Sigmoid colon (tissue), 4 donors: ENCODE measurements around the gene ZZZ3.

Source experiments
- POLR2A ChIP-seq, 2 donors: fragments of 450-650 bp; IDR thresholded peaks; one replicate each; pipeline ENCODE4 v1.6.1; 2016; ENCODE audit warnings: antibody characterized with exemption in 2 of 2, mild to moderate bottlenecking in 2 of 2, moderate library complexity in 2 of 2
- POLR2AphosphoS5 ChIP-seq, 4 donors: sonication (generic); formaldehyde crosslinking; IDR thresholded peaks; one replicate each; pipeline ENCODE4 v1.6.1; 2017; ENCODE audit warnings: antibody characterized with exemption in 4 of 4

GRCh38 chr1:77643456-77643855 lies 39.0 kb downstream of the ZZZ3 start:
- TF ChIP-seq POLR2A (IDR thresholded peaks at IDR 0.05) (no peak), POLR2AphosphoS5 (IDR thresholded peaks at IDR 0.05) (no peak)
